ENCODE results near the gene ZBP1.

ZBP1 gene

GRCh38 chr20:57589728-57590484, 30.3 kb downstream of the ZBP1 start:
- Histone ChIP-seq H3K4ac (ENCODE audit: low read depth, low read length) (no peak overlapping the region), H4K8ac (ENCODE audit: low read depth, low read length) (no peak overlapping the region), H3K27ac (ENCODE audit: low read depth, low read length) (no peak overlapping the region), H3K4me3 (ENCODE audit: low read length) (no peak overlapping the region), H3K56ac (ENCODE audit: low read length) (no peak overlapping the region), H3K18ac (ENCODE audit: low read length) (no peak overlapping the region), H2AK5ac (ENCODE audit: low read length) (no peak overlapping the region), H3K79me1 (ENCODE audit: low read length) (no peaks in the 10 kb centered on the region), H3K23ac (ENCODE audit: low read length) (no peak overlapping the region), H3K9ac (ENCODE audit: low read length) (no peak overlapping the region), H3K4me1 (ENCODE audit: control insufficient read depth, low read depth, low read length) (no peaks in the 10 kb centered on the region), H2BK5ac (ENCODE audit: low read length) (no peak overlapping the region), H2BK120ac (ENCODE audit: low read depth, low read length) (no peak overlapping the region), H3K4me2 (ENCODE audit: low read length) (no peak overlapping the region), H3K36me3 (ENCODE audit: control insufficient read depth, insufficient read depth, low read length) (no peaks in the 10 kb centered on the region), H4K5ac (ENCODE audit: low read length) (no peak overlapping the region), H3K27me3 (ENCODE audit: insufficient read depth, low read length, poor library complexity) (no peaks in the 10 kb centered on the region), H2BK15ac (replicated peaks; ENCODE audit: low read depth) (no peak overlapping the region), H3K79me2 (ENCODE audit: control insufficient read depth, insufficient read depth, low read length) (no peaks in the 10 kb centered on the region)
- no peak for DNase-seq
- WGBS (ENCODE audit: extremely low coverage, insufficient coverage, low lambda C conversion rate), result no CpG with 5 or more reads among the region's 16 CpGs

GRCh38 chr20:57589123-57589727, 31.0 kb downstream of the ZBP1 start:
- no peak overlapping the region for H3K4me2 ChIP-seq (ENCODE audit: low read length)
- WGBS (ENCODE audit: extremely low coverage, insufficient coverage, low lambda C conversion rate), result no CpG with 5 or more reads among the region's 6 CpGs
- H3K23ac ChIP-seq (ENCODE audit: low read length), result no peak overlapping the region
- H3K18ac ChIP-seq (ENCODE audit: low read length), result no peak overlapping the region
- no peaks in the 10 kb centered on the region for H3K27me3 ChIP-seq (ENCODE audit: insufficient read depth, low read length, poor library complexity)
- no peak overlapping the region for H2AK5ac ChIP-seq (ENCODE audit: low read length)
- H3K79me1 ChIP-seq (ENCODE audit: low read length), result no peaks in the 10 kb centered on the region
- H3K4ac ChIP-seq (ENCODE audit: low read depth, low read length), result no peak overlapping the region
- no peak overlapping the region for H3K27ac ChIP-seq (ENCODE audit: low read depth, low read length)
- no peak overlapping the region for H3K9ac ChIP-seq (ENCODE audit: low read length)
- no peak overlapping the region for H3K4me3 ChIP-seq (ENCODE audit: low read length)
- H3K36me3 ChIP-seq (ENCODE audit: control insufficient read depth, insufficient read depth, low read length), result no peaks in the 10 kb centered on the region
- H2BK5ac ChIP-seq (ENCODE audit: low read length), result no peak overlapping the region
- no peak overlapping the region for H2BK120ac ChIP-seq (ENCODE audit: low read depth, low read length)
- H2BK15ac ChIP-seq (replicated peaks; ENCODE audit: low read depth), result no peak overlapping the region
- H3K79me2 ChIP-seq (ENCODE audit: control insufficient read depth, insufficient read depth, low read length), result no peaks in the 10 kb centered on the region
- no peak overlapping the region for H3K56ac ChIP-seq (ENCODE audit: low read length)
- no peak overlapping the region for H4K8ac ChIP-seq (ENCODE audit: low read depth, low read length)
- no peaks in the 10 kb centered on the region for H3K4me1 ChIP-seq (ENCODE audit: control insufficient read depth, low read depth, low read length)
- no peak overlapping the region for H4K5ac ChIP-seq (ENCODE audit: low read length)
- DNase-seq, result no peak

GRCh38 chr20:57588596-57588995, 31.6 kb downstream of the ZBP1 start:
- no peak overlapping the region for H3K23ac ChIP-seq (ENCODE audit: low read length)
- no peaks in the 10 kb centered on the region for H3K36me3 ChIP-seq (ENCODE audit: control insufficient read depth, insufficient read depth, low read length)
- no peak overlapping the region for H3K9ac ChIP-seq (ENCODE audit: low read length)
- no peak overlapping the region for H3K4ac ChIP-seq (ENCODE audit: low read depth, low read length)
- no peak overlapping the region for H2BK120ac ChIP-seq (ENCODE audit: low read depth, low read length)
- H3K4me3 ChIP-seq (ENCODE audit: low read length), result no peak overlapping the region
- H3K27me3 ChIP-seq (ENCODE audit: insufficient read depth, low read length, poor library complexity), result no peaks in the 10 kb centered on the region
- H2BK5ac ChIP-seq (ENCODE audit: low read length), result no peak overlapping the region
- no peaks in the 10 kb centered on the region for H3K79me1 ChIP-seq (ENCODE audit: low read length)
- H3K4me2 ChIP-seq (ENCODE audit: low read length), result no peak overlapping the region
- no peak overlapping the region for H3K27ac ChIP-seq (ENCODE audit: low read depth, low read length)
- WGBS (ENCODE audit: extremely low coverage, insufficient coverage, low lambda C conversion rate), result no CpG with 5 or more reads among the region's 5 CpGs
- no peak overlapping the region for H4K5ac ChIP-seq (ENCODE audit: low read length)
- H4K8ac ChIP-seq (ENCODE audit: low read depth, low read length), result no peak overlapping the region
- no peak overlapping the region for H3K18ac ChIP-seq (ENCODE audit: low read length)
- no peaks in the 10 kb centered on the region for H3K79me2 ChIP-seq (ENCODE audit: control insufficient read depth, insufficient read depth, low read length)
- DNase-seq, result no peak
- H3K4me1 ChIP-seq (ENCODE audit: control insufficient read depth, low read depth, low read length), result no peaks in the 10 kb centered on the region
- H2BK15ac ChIP-seq (replicated peaks; ENCODE audit: low read depth), result no peak overlapping the region
- H2AK5ac ChIP-seq (ENCODE audit: low read length), result no peak overlapping the region
- no peak overlapping the region for H3K56ac ChIP-seq (ENCODE audit: low read length)

GRCh38 chr20:57587989-57588377, 32.2 kb downstream of the ZBP1 start:
- WGBS (ENCODE audit: extremely low coverage, insufficient coverage, low lambda C conversion rate), result no CpG with 5 or more reads among the region's 7 CpGs
- H3K79me1 ChIP-seq (ENCODE audit: low read length), result no peaks in the 10 kb centered on the region
- no peak overlapping the region for H3K56ac ChIP-seq (ENCODE audit: low read length)
- H3K4me1 ChIP-seq (ENCODE audit: control insufficient read depth, low read depth, low read length), result no peaks in the 10 kb centered on the region
- no peak overlapping the region for H4K8ac ChIP-seq (ENCODE audit: low read depth, low read length)
- DNase-seq, result no peak
- H2AK5ac ChIP-seq (ENCODE audit: low read length), result no peak overlapping the region
- H3K4ac ChIP-seq (ENCODE audit: low read depth, low read length), result no peak overlapping the region
- H3K27ac ChIP-seq (ENCODE audit: low read depth, low read length), result no peak overlapping the region
- no peak overlapping the region for H3K4me2 ChIP-seq (ENCODE audit: low read length)
- no peak overlapping the region for H2BK120ac ChIP-seq (ENCODE audit: low read depth, low read length)
- H2BK15ac ChIP-seq (replicated peaks; ENCODE audit: low read depth), result no peak overlapping the region
- no peaks in the 10 kb centered on the region for H3K79me2 ChIP-seq (ENCODE audit: control insufficient read depth, insufficient read depth, low read length)
- no peaks in the 10 kb centered on the region for H3K36me3 ChIP-seq (ENCODE audit: control insufficient read depth, insufficient read depth, low read length)
- no peak overlapping the region for H3K23ac ChIP-seq (ENCODE audit: low read length)
- H3K27me3 ChIP-seq (ENCODE audit: insufficient read depth, low read length, poor library complexity), result no peaks in the 10 kb centered on the region
- no peak overlapping the region for H3K18ac ChIP-seq (ENCODE audit: low read length)
- H4K5ac ChIP-seq (ENCODE audit: low read length), result no peak overlapping the region
- H3K9ac ChIP-seq (ENCODE audit: low read length), result no peak overlapping the region
- no peak overlapping the region for H3K4me3 ChIP-seq (ENCODE audit: low read length)
- no peak overlapping the region for H2BK5ac ChIP-seq (ENCODE audit: low read length)

GRCh38 chr20:57587278-57587988, 32.8 kb downstream of the ZBP1 start:
- Histone ChIP-seq H3K27ac (ENCODE audit: low read depth, low read length) (no peak overlapping the region), H3K4ac (ENCODE audit: low read depth, low read length) (no peak overlapping the region), H3K4me1 (ENCODE audit: control insufficient read depth, low read depth, low read length) (no peaks in the 10 kb centered on the region), H3K56ac (ENCODE audit: low read length) (no peak overlapping the region), H2BK120ac (ENCODE audit: low read depth, low read length) (no peak overlapping the region), H4K8ac (ENCODE audit: low read depth, low read length) (no peak overlapping the region), H3K36me3 (ENCODE audit: control insufficient read depth, insufficient read depth, low read length) (no peaks in the 10 kb centered on the region), H3K18ac (ENCODE audit: low read length) (no peak overlapping the region), H3K4me2 (ENCODE audit: low read length) (no peak overlapping the region), H3K4me3 (ENCODE audit: low read length) (no peak overlapping the region), H2BK15ac (replicated peaks; ENCODE audit: low read depth) (no peak overlapping the region), H3K9ac (ENCODE audit: low read length) (no peak overlapping the region), H2AK5ac (ENCODE audit: low read length) (no peak overlapping the region), H3K23ac (ENCODE audit: low read length) (no peak overlapping the region), H3K27me3 (ENCODE audit: insufficient read depth, low read length, poor library complexity) (no peaks in the 10 kb centered on the region), H3K79me2 (ENCODE audit: control insufficient read depth, insufficient read depth, low read length) (no peaks in the 10 kb centered on the region), H2BK5ac (ENCODE audit: low read length) (no peak overlapping the region), H4K5ac (ENCODE audit: low read length) (no peak overlapping the region), H3K79me1 (ENCODE audit: low read length) (no peaks in the 10 kb centered on the region)
- DNase-seq, result no peak
- no CpG with 5 or more reads among the region's 4 CpGs for WGBS (ENCODE audit: extremely low coverage, insufficient coverage, low lambda C conversion rate)
